Measurements from ENCODE around the gene CSTB.

- TF ChIP-seq EP300 (IDR thresholded peaks at IDR 0.05) (no peak), POLR2A (IDR thresholded peaks at IDR 0.05) (no peak), CTCF (IDR thresholded peaks at IDR 0.05) (no peak), POLR2AphosphoS5 (IDR thresholded peaks at IDR 0.05) (no peak)
Measured at GRCh38 chr21:43750339-43751033, 25.6 kb downstream of the CSTB start.

All from stomach (tissue), 4 donors.